Stimulated activated CD8-positive, alpha-beta memory T cell treated with anti-CD3 and anti-CD28 coated beads, Interleukin-12 subunit alpha, Interleukin-12 subunit beta, amount 100 ng/mL, for 1 hour (primary cell): Measurements from ENCODE around the gene CDS2.

Experiments
- DNase-seq: peaks from one replicate; pipeline ENCODE4 v3.0.0-alpha.2; 2020; ENCODE audit warnings: low read depth

Gene CDS2

GRCh38 chr20:5212907-5213487 is 86.2 kb downstream of the CDS2 start:
- no peak for DNase-seq

DNA sequence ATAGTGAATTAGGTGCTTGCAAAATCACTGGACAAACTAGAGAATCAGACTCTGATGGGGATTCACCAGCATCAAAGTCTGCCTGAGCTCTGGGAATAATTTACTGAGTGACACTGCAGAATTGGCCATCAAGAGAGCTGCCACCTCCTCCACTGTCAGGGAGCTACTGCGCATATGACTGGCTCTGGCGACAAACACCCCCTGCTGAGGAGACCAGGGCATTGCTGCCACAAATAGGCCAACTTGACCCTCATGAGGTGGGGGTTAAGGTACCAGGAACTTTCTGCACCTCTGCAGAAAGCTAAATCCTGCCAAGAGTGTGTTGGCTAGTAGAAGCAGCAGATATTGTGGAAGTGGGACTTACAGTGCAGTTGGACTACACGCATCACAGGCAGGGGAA is 88.0 kb downstream of the CDS2 start:
- DNase-seq = no peak

GRCh38 chr20:5215672-5216304 is 89.0 kb downstream of the CDS2 start:
- no peak for DNase-seq

- DNase-seq = no peak
Observed at GRCh38 chr20:5216663-5217062, 89.9 kb downstream of the CDS2 start.

- DNase-seq = no peak
Observed at GRCh38 chr20:5217616-5218015, 90.8 kb downstream of the CDS2 start.

DNA sequence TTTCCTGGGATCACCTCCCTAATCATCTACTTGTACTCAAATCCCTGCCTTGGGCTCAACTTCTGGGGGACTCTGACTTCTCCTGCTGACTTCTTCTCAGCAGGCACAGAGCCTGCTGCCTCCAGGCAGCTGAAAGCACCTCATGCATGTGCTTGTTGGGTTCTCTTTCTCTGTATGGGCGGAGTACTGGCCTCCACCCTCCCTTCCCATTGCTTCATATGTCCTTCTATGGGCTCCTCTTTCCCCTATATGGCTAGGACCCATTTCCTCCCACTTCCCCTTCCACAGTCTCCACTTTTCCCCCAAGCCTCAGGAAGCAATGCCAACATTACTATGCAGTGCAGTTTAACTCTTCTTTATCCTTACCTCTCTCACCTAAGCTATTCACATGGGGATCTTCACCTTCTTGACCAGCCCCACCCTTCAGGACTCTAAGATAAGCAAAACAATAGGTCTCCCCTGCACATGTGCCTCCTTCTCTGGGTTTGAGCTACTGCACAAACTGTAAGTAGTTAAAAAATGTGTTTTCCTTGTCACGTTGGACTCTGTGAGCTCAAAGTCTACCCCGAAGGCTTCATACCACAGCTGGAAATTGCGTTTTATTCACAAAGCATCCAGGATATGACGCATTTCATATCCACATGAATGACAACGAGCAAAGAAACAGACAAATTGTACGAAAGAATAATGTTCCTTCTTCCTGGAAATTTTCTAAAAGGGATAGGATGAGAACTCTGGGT is 93.7 kb downstream of the CDS2 start:
- DNase-seq = no peak

- no peak for DNase-seq
Observed at GRCh38 chr20:5221061-5221430, 94.2 kb downstream of the CDS2 start.

DNA sequence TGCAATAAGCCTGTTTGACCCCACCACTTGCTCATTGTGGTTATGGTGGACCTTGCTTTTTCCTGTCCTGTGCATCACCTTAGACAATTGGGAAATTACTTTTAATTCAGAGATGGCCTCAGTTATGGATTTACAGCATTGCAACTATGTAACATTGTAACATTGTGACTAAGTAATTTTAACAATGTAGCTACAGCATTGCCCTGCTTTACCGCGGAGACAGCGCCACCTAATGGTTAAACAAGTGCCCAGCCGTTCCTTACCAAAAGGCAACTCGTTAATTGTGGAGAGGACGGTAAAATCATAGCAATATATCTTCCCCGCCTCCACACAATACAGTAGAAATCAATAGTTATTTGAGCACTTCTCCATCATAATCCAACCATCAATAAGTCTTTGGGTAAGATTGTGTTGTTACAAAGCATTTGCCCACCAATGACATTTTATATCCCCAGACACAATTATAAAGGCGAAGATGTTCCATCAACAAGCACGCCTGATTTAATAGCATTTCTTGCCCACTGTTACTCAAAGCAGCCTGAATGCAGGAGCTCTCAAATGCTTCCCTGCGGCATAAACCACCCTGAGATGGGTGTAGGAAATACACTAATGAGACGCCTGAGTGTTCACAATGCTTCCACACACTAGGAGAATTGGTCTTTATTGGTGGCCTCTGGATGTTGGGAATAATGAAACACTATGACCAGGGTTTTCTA is 96.3 kb downstream of the CDS2 start:
- DNase-seq = peak; percentile 27

DNA sequence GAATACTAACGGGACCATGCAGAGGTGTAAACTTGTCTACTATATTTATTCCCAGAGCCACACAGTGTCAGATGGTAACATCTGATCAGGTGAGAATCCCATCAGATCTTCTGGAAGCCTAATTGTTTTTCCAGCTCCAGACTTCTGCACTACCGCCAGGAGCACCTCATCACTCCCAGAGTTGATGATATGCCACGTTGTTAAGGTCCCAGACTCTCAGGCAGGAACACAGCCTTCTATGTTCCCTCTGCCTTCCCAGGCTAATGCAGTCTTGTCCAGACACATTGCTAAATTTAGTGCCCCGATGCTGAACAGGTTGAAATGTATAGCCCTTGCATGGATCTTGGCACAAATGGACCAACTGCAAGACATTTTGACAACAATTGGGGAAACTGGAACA is 103.7 kb downstream of the CDS2 start:
- DNase-seq = no peak

DNA sequence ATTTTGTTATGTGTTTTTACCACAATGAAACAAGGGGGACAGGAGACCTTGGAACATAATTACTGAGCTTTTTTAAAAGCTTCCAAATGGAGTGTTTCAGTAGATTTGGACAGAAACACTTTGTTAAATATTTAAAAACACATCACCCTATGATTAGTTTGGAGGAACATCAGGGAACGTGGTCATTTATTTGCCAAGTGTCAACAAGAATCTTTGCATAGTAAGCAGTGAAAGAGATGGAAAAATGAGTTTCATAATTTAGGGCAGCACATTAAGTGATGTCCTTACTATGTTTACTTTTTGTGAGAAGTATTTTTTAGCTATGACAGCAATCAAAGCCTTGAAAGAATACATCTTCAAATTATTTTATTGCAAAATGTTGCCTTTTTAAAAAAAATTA is 107.3 kb downstream of the CDS2 start:
- DNase-seq = no peak

- no peak for DNase-seq
Observed at GRCh38 chr20:5234978-5235377, 108.2 kb downstream of the CDS2 start.
